H9 (cell line): ENCODE measurements around the gene SNED1. TPM values are rescaled to one million over a fixed set of nuclear protein-coding genes. Genes with fewer than 3 reads are reported as not detected.

Experiments used
- DNase-seq: peaks from one replicate; pipeline ENCODE4 v3.0.0-alpha.2; 2017
- H2AFZ ChIP-seq: one replicate; pipeline ENCODE4 v1.6.1; 2013; ENCODE audit warnings: mild to moderate bottlenecking, low read length, control low read depth, moderate library complexity
- H2AK5ac ChIP-seq: 2 replicates; pipeline ENCODE4 v1.6.1; 2013; ENCODE audit warnings: low read length, control low read depth, mixed read lengths; ENCODE audit not compliant: insufficient read length
- H2BK120ac ChIP-seq: one replicate; pipeline ENCODE4 v1.6.1; 2013; ENCODE audit warnings: low read depth, mild to moderate bottlenecking, low read length, control low read depth, inconsistent platforms; ENCODE audit not compliant: poor library complexity, severe bottlenecking
- H2BK12ac ChIP-seq: 2 replicates; pipeline ENCODE4 v1.6.1; 2013; ENCODE audit warnings: low read length, control low read depth, mixed read lengths, low read depth; ENCODE audit not compliant: insufficient read length
- H2BK15ac ChIP-seq: 2 replicates; pipeline ENCODE4 v1.6.1; 2013; ENCODE audit warnings: low read depth, low read length, control low read depth
- H2BK20ac ChIP-seq: one replicate; pipeline ENCODE4 v1.6.1; 2013; ENCODE audit warnings: low read depth, mild to moderate bottlenecking, low read length, control low read depth, inconsistent platforms; ENCODE audit not compliant: poor library complexity, severe bottlenecking
- H2BK5ac ChIP-seq: 2 replicates; pipeline ENCODE4 v1.6.1; 2013; ENCODE audit warnings: low read length, control low read depth, mixed read lengths; ENCODE audit not compliant: insufficient read length
- H3K14ac ChIP-seq: 2 replicates; pipeline ENCODE4 v1.6.1; 2013; ENCODE audit warnings: low read length, control low read depth; ENCODE audit not compliant: insufficient read depth
- H3K18ac ChIP-seq: 2 replicates; pipeline ENCODE4 v1.6.1; 2013; ENCODE audit warnings: low read depth, mild to moderate bottlenecking, mixed read lengths, low read length, control low read depth; ENCODE audit not compliant: insufficient read length
- H3K23ac ChIP-seq: 2 replicates; pipeline ENCODE4 v1.6.1; 2013; ENCODE audit warnings: low read length, control low read depth, mixed read lengths, low read depth; ENCODE audit not compliant: insufficient read length
- H3K23me2 ChIP-seq: 2 replicates; pipeline ENCODE4 v1.6.1; 2013; ENCODE audit warnings: low read depth, mild to moderate bottlenecking, mixed read lengths, low read length, control low read depth; ENCODE audit not compliant: insufficient read length, poor library complexity, severe bottlenecking
- H3K27ac ChIP-seq: 2 replicates; pipeline ENCODE4 v1.5.1; 2013; ENCODE audit warnings: low read length, control low read depth, mixed read lengths, low read depth; ENCODE audit not compliant: insufficient read length
- H3K27me3 ChIP-seq: 2 replicates; pipeline ENCODE4 v1.6.1; 2013; ENCODE audit warnings: low read length, control low read depth, inconsistent platforms; ENCODE audit not compliant: insufficient read depth
- H3K4ac ChIP-seq: 2 replicates; pipeline ENCODE4 v1.6.1; 2013; ENCODE audit warnings: low read depth, mild to moderate bottlenecking, control low read depth, inconsistent platforms, low read length, moderate library complexity
- H3K4me1 ChIP-seq: 2 replicates; pipeline ENCODE4 v1.6.1; 2013; ENCODE audit warnings: low read length, control low read depth, inconsistent platforms; ENCODE audit not compliant: insufficient read depth
- H3K4me2 ChIP-seq: 2 replicates; pipeline ENCODE4 v1.6.1; 2013; ENCODE audit warnings: low read length, control low read depth, mixed read lengths; ENCODE audit not compliant: insufficient read length, insufficient read depth
- H3K56ac ChIP-seq: 2 replicates; pipeline ENCODE4 v1.6.1; 2013; ENCODE audit warnings: low read depth, mild to moderate bottlenecking, mixed read lengths, low read length, control low read depth; ENCODE audit not compliant: insufficient read length
- H3K79me1 ChIP-seq: 2 replicates; pipeline ENCODE4 v1.6.1; 2013; ENCODE audit warnings: low read depth, mild to moderate bottlenecking, moderate library complexity, low read length, control low read depth, inconsistent platforms; ENCODE audit not compliant: insufficient read depth, poor library complexity, severe bottlenecking
- H3K79me2 ChIP-seq: 2 replicates; pipeline ENCODE4 v1.6.1; 2013; ENCODE audit warnings: low read length, control low read depth, inconsistent platforms; ENCODE audit not compliant: insufficient read depth
- H3K9ac ChIP-seq: 2 replicates; pipeline ENCODE4 v1.6.1; 2013; ENCODE audit warnings: low read length, control low read depth, mixed read lengths; ENCODE audit not compliant: insufficient read length; ENCODE audit errors: extremely low read depth
- H3K9me3 ChIP-seq: one replicate; pipeline ENCODE4 v1.6.1; 2013; ENCODE audit warnings: low read depth, low read length, inconsistent platforms; ENCODE audit not compliant: control insufficient read depth
- H3T11ph ChIP-seq: one replicate; pipeline ENCODE4 v1.6.1; 2013; ENCODE audit warnings: mild to moderate bottlenecking, low read length, control low read depth, inconsistent platforms
- H4K20me1 ChIP-seq: one replicate; pipeline ENCODE4 v1.6.1; 2013; ENCODE audit not compliant: control insufficient read depth, insufficient read length, insufficient read depth
- H4K5ac ChIP-seq: 2 replicates; pipeline ENCODE4 v1.6.1; 2013; ENCODE audit warnings: low read depth, mild to moderate bottlenecking, mixed read lengths, low read length, control low read depth; ENCODE audit not compliant: insufficient read length
- H4K8ac ChIP-seq: replicated peaks from 2 replicates; pipeline ENCODE4 v1.6.1; 2013; ENCODE audit warnings: low read length, control low read depth, mixed read lengths, low read depth; ENCODE audit not compliant: insufficient read length
- H4K91ac ChIP-seq: 2 replicates; pipeline ENCODE4 v1.6.1; 2013; ENCODE audit warnings: low read depth, mild to moderate bottlenecking, moderate library complexity, mixed read lengths, low read length, control low read depth; ENCODE audit not compliant: insufficient read length
- H3K27ac Mint-ChIP-seq, 3 experiments: 2 replicates in 2 of 3; 3 replicates in 1 of 3; pipeline ENCODE4 v1.8.0; 2020 to 2021; ENCODE audit warnings: mixed read lengths in 3 of 3, mild to moderate bottlenecking in 1 of 3, moderate library complexity in 1 of 3
- H3K27me3 Mint-ChIP-seq: 2 replicates; pipeline ENCODE4 v1.8.0; 2021; ENCODE audit warnings: low read depth, mild to moderate bottlenecking, moderate library complexity, mixed read lengths
- H3K36me3 Mint-ChIP-seq, 3 experiments: 2 replicates in 2 of 3; 3 replicates in 1 of 3; pipeline ENCODE4 v1.8.0; 2020 to 2021; ENCODE audit warnings: low read depth in 3 of 3, mixed read lengths in 3 of 3; ENCODE audit not compliant: insufficient read depth in 1 of 3
- H3K4me1 Mint-ChIP-seq, 2 experiments: 2 replicates each; pipeline ENCODE4 v1.8.0; 2020; ENCODE audit warnings: mixed read lengths in 2 of 2
- H3K4me3 Mint-ChIP-seq, 2 experiments: 2 replicates in 1 of 2; 3 replicates in 1 of 2; pipeline ENCODE4 v1.8.0; 2020 to 2021; ENCODE audit warnings: mild to moderate bottlenecking in 2 of 2, mixed read lengths in 2 of 2, moderate library complexity in 1 of 2
- H3K9me3 Mint-ChIP-seq, 2 experiments: 2 replicates in 1 of 2; 3 replicates in 1 of 2; pipeline ENCODE4 v1.8.0; 2020; ENCODE audit warnings: mild to moderate bottlenecking in 2 of 2, mixed read lengths in 2 of 2, moderate library complexity in 1 of 2
- CTCF ChIP-seq: fragments of 200-600 bp; sonication (generic); conservative IDR thresholded peaks from 3 replicates; pipeline ENCODE4 v1.8.0; 2021; ENCODE audit warnings: antibody characterized with exemption, mild to moderate bottlenecking
- WGBS: extraction: QIAGEN DNeasy Blood & Tissue Kit; methylation state at CpG from one replicate; pipeline ENCODE4 v1.1.7; 2013; ENCODE audit warnings: missing lambda C conversion rate, low lambda C conversion rate, mixed read lengths; ENCODE audit not compliant: insufficient read length; ENCODE audit errors: extremely low coverage; 5-methylcytosine and 5-hydroxymethylcytosine counted together
- total RNA-seq: library from RNA; stranded (reverse); gene quantifications from 2 replicates; pipeline ENCODE4 v1.2.1, GENCODE V29; 2021

Gene SNED1
- total RNA-seq, 1 experiment from 2014 or later = 2.5 TPM

- DNase-seq = no peak
- Mint-ChIP-seq H3K9me3 (no peaks in the 10 kb centered on the region; a peak in 1 of 5 replicates), H3K4me1 (peaks cover 2 to 4% of the 10 kb centered on the region in 2 experiments; a peak in 1 of 4 replicates), H3K4me3 (no peak overlapping the region), H3K27me3 (peaks cover 26% of the 10 kb centered on the region), H3K27ac (no peak overlapping the region), H3K36me3 (no peaks in the 10 kb centered on the region)
- H3K27ac ChIP-seq = no peak overlapping the region
- no peak overlapping the region for H3K56ac ChIP-seq
- H2AK5ac ChIP-seq = no peak overlapping the region
- no peaks in the 10 kb centered on the region for H3K23me2 ChIP-seq
- no peak overlapping the region for H2BK12ac ChIP-seq
- no peaks in the 10 kb centered on the region for H3K27me3 ChIP-seq
- no peak overlapping the region for H2BK5ac ChIP-seq
- H2BK15ac ChIP-seq = no peak overlapping the region
- H2BK120ac ChIP-seq = no peak overlapping the region
- no peaks in the 10 kb centered on the region for H3K9me3 ChIP-seq
- no peak for TF ChIP-seq CTCF
- no peaks in the 10 kb centered on the region for H4K20me1 ChIP-seq
- no peak overlapping the region for H3K14ac ChIP-seq
- no peak overlapping the region for H4K91ac ChIP-seq
- H4K5ac ChIP-seq = no peak overlapping the region
- H3K4me2 ChIP-seq = no peak overlapping the region
- no peak overlapping the region for H3K4ac ChIP-seq
- no peaks in the 10 kb centered on the region for H3K79me2 ChIP-seq
- no peak overlapping the region for H3K18ac ChIP-seq
- no peaks in the 10 kb centered on the region for H3K79me1 ChIP-seq
- H4K8ac ChIP-seq = no peak overlapping the region
- H3K9ac ChIP-seq = no peak overlapping the region
- no peaks in the 10 kb centered on the region for H3K4me1 ChIP-seq
- H2AFZ ChIP-seq = no peak overlapping the region
- WGBS = no CpG with 5 or more reads among the region's 8 CpGs
- H3K23ac ChIP-seq = no peak overlapping the region
- H3T11ph ChIP-seq = no peak overlapping the region
- no peak overlapping the region for H2BK20ac ChIP-seq
These were observed 15.6 kb upstream of the SNED1 start for GRCh38 chr2:240982821-240983281.
